OCI-LY7 (cell line): ENCODE data around the gene TUBGCP6.

Experiments
- EZH2phosphoT487 ChIP-seq: fragments of 200-600 bp; sonication (generic); IDR thresholded peaks from 2 replicates; pipeline ENCODE4 v1.6.1; 2018; ENCODE audit warnings: low read depth, borderline replicate concordance, mild to moderate bottlenecking, mixed run types, antibody characterized with exemption, low read length, moderate library complexity, mixed read lengths
- TF ChIP-seq, protein P1 (sequence below): fragments of 200-600 bp; sonication (generic); conservative IDR thresholded peaks from 2 replicates; pipeline ENCODE4 v1.5.1; 2014; ENCODE audit warnings: mild to moderate bottlenecking, antibody characterized with exemption, low read length, moderate library complexity, mixed read lengths

DNA sequence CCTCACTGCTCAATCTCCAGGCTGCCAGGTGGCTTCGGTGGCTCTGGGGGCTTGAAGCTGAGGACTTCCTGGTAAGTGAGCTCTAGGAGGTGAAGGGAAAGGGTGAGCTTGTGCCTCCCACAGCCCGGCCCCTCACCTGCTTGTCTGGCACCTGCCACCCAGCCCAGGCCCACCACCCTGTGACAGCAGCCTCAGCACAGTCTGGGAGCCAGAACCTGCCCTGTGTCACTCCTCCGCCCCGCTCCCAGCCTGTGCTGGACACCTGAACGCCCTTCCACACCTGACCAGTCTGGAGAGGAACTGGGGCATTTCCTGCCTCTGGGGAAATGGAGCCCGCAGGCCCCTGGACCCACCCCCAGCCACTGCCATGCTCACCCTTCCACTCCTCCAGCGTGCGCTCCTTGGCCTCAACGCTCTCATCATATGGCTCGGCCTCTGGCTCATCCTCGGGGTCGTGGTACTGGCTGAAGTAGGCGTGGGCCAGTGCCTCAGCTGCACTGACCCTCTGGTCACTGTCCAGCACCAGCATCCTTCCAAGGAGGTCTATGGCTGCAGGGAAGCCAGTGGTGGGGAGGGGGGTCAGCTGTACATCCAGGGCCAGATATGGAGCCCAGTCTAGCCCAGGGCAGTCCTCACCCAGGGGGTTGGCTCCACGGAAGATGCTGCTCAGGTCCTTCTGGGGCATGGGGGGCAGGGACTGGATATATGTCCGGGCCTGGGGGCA, 20.3 kb upstream of the TUBGCP6 start:
- TF ChIP-seq, protein P1, sequence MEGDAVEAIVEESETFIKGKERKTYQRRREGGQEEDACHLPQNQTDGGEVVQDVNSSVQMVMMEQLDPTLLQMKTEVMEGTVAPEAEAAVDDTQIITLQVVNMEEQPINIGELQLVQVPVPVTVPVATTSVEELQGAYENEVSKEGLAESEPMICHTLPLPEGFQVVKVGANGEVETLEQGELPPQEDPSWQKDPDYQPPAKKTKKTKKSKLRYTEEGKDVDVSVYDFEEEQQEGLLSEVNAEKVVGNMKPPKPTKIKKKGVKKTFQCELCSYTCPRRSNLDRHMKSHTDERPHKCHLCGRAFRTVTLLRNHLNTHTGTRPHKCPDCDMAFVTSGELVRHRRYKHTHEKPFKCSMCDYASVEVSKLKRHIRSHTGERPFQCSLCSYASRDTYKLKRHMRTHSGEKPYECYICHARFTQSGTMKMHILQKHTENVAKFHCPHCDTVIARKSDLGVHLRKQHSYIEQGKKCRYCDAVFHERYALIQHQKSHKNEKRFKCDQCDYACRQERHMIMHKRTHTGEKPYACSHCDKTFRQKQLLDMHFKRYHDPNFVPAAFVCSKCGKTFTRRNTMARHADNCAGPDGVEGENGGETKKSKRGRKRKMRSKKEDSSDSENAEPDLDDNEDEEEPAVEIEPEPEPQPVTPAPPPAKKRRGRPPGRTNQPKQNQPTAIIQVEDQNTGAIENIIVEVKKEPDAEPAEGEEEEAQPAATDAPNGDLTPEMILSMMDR = no peak
- TF ChIP-seq EZH2phosphoT487 = no peak
